A549 (cell line): ENCODE results near the gene PPP2R2C. TPM values are rescaled to one million over a fixed set of nuclear protein-coding genes. Genes with fewer than 3 reads are reported as not detected.

Experiments
- ATAC-seq, 2 experiments: fragments of 200-7000 bp in 1 of 2; fragments of >200 bp in 1 of 2; cut with Nextera tagmentation in 1 of 2; cut with Tn5 transposase in 1 of 2; 3 replicates each; pipeline versions ENCODE4 v1.8.0 to v1.9.1; 2018 to 2020; ENCODE audit warnings: mild to moderate bottlenecking in 1 of 2, moderate library complexity in 1 of 2
- CTCF ChIA-PET: fragments of 300-600 bp; sonication (Branson Sonifier 250); formaldehyde crosslinking; extraction: SDS; loops from one replicate; lab custom pipeline; 2021; ENCODE audit warnings: antibody characterized with exemption, inconsistent platforms; lab: Yijun Ruan, JAX
- POLR2A ChIA-PET: fragments of 350-600 bp; formaldehyde crosslinking; extraction: SDS; loops from one replicate; lab custom pipeline; 2021; ENCODE audit warnings: antibody characterized with exemption, inconsistent platforms; lab: Yijun Ruan, JAX
- DNase-seq, 2 experiments: peaks; one replicate each; pipeline versions ENCODE4 v3.0.0 to v3.0.0-alpha.2; 2011 to 2016; ENCODE audit warnings: low read depth in 1 of 2, low spot score in 1 of 2
- FAIRE-seq: peaks from 2 replicates; lab custom pipeline; 2011; peaks lifted over from hg19 to GRCh38; lab: Jason Lieb, UNC
- H3K27ac ChIP-seq, 2 experiments: fragments of >200 bp; sonication (Bioruptor Twin); formaldehyde crosslinking; 3 replicates each; pipeline ENCODE4 v1.5.1; 2016 to 2017
- H3K4me1 ChIP-seq: fragments of >200 bp; sonication (Bioruptor Twin); formaldehyde crosslinking; 3 replicates; pipeline ENCODE4 v1.6.1; 2016
- H3K4me2 ChIP-seq: fragments of >200 bp; sonication (Bioruptor Twin); formaldehyde crosslinking; 3 replicates; pipeline ENCODE4 v1.6.1; 2016
- H3K4me3 ChIP-seq: fragments of >200 bp; sonication (Bioruptor Twin); formaldehyde crosslinking; 3 replicates; pipeline ENCODE4 v1.5.1; 2016
- H3K9me3 ChIP-seq: fragments of >200 bp; sonication (Bioruptor Twin); formaldehyde crosslinking; 3 replicates; pipeline ENCODE4 v1.6.1; 2016
- CHD2 ChIP-seq: fragments of 150-350 bp; IDR thresholded peaks from 2 replicates; pipeline ENCODE4 v1.6.1; 2014; ENCODE audit warnings: low read length; ENCODE audit not compliant: partially characterized antibody
- EHMT2 ChIP-seq: fragments of 200-600 bp; sonication (generic); IDR thresholded peaks from 2 replicates; pipeline ENCODE4 v1.6.1; 2016; ENCODE audit warnings: antibody characterized with exemption, low read depth, mild to moderate bottlenecking, moderate library complexity
- ESRRA ChIP-seq: fragments of 150-350 bp; IDR thresholded peaks from 2 replicates; pipeline ENCODE4 v1.6.1; 2014; ENCODE audit warnings: mild to moderate bottlenecking, low read length, borderline replicate concordance
- FOXS1 ChIP-seq: fragments of 250-450 bp; sonication (Bioruptor Pico); IDR thresholded peaks from 2 replicates; pipeline ENCODE4 v1.5.0; 2020; ENCODE audit warnings: mild to moderate bottlenecking, moderate library complexity
- GATA3 ChIP-seq: IDR thresholded peaks from 2 replicates; pipeline ENCODE4 v1.6.1; 2012; ENCODE audit warnings: borderline replicate concordance
- HEYL ChIP-seq: fragments of 250-450 bp; sonication (Bioruptor Pico); IDR thresholded peaks from 2 replicates; pipeline ENCODE4 v1.8.0; 2021; ENCODE audit warnings: mild to moderate bottlenecking, moderate library complexity
- HOXB13 ChIP-seq: fragments of 250-450 bp; sonication (Bioruptor Pico); IDR thresholded peaks from 2 replicates; pipeline ENCODE4 v1.5.0; 2020; ENCODE audit warnings: low read depth, mild to moderate bottlenecking, moderate library complexity
- HOXB5 ChIP-seq: fragments of 250-450 bp; sonication (Bioruptor Pico); IDR thresholded peaks from 2 replicates; pipeline ENCODE4 v1.5.0; 2020; ENCODE audit warnings: mild to moderate bottlenecking, moderate library complexity
- MAFK ChIP-seq: fragments of 450-650 bp; IDR thresholded peaks from 2 replicates; pipeline ENCODE4 v1.6.1; 2014; ENCODE audit not compliant: partially characterized antibody
- MAZ ChIP-seq: fragments of 150-350 bp; IDR thresholded peaks from 2 replicates; pipeline ENCODE4 v1.6.1; 2014; ENCODE audit warnings: antibody characterized with exemption, low read depth, low read length, borderline replicate concordance
- MYC ChIP-seq: IDR thresholded peaks from 2 replicates; pipeline ENCODE4 v1.6.1; 2012; ENCODE audit warnings: mild to moderate bottlenecking, inconsistent platforms, low read length, improper control_type of control experiment, borderline replicate concordance
- NPAS2 ChIP-seq: fragments of 250-450 bp; sonication (Bioruptor Pico); IDR thresholded peaks from 2 replicates; pipeline ENCODE4 v1.8.0; 2022; ENCODE audit warnings: mild to moderate bottlenecking, moderate library complexity, borderline replicate concordance
- PHF8 ChIP-seq: fragments of 200-600 bp; sonication (generic); IDR thresholded peaks from 2 replicates; pipeline ENCODE4 v1.6.1; 2016; ENCODE audit warnings: low read depth, mild to moderate bottlenecking, antibody characterized with exemption, moderate library complexity, borderline replicate concordance
- POLR2AphosphoS2 ChIP-seq: conservative IDR thresholded peaks from 2 replicates; pipeline ENCODE4 v1.6.1; 2012; ENCODE audit warnings: low read length, improper control_type of control experiment, inconsistent platforms
- RCOR1 ChIP-seq: fragments of 150-350 bp; IDR thresholded peaks from 2 replicates; pipeline ENCODE4 v1.6.1; 2014; ENCODE audit warnings: antibody characterized with exemption, low read length, low read depth
- RNF2 ChIP-seq: fragments of 200-600 bp; sonication (generic); IDR thresholded peaks from 2 replicates; pipeline ENCODE4 v1.6.1; 2016; ENCODE audit warnings: low read depth, mild to moderate bottlenecking, antibody characterized with exemption, moderate library complexity, borderline replicate concordance
- SMC3 ChIP-seq: fragments of >200 bp; sonication (Bioruptor Twin); formaldehyde crosslinking; IDR thresholded peaks from 3 replicates; pipeline ENCODE4 v1.6.1; 2018; ENCODE audit warnings: inconsistent platforms
- TFCP2L1 ChIP-seq: fragments of 250-450 bp; sonication (Bioruptor Pico); IDR thresholded peaks from 2 replicates; pipeline ENCODE4 v1.5.0; 2021; ENCODE audit warnings: mild to moderate bottlenecking
- ZFP36 ChIP-seq: fragments of 450-650 bp; IDR thresholded peaks from 2 replicates; pipeline ENCODE4 v1.6.1; 2014; ENCODE audit warnings: borderline replicate concordance; ENCODE audit not compliant: partially characterized antibody
- ZNF302 ChIP-seq: fragments of 250-450 bp; sonication (Bioruptor Pico); IDR thresholded peaks from 2 replicates; pipeline ENCODE4 v1.9.0; 2021; ENCODE audit warnings: inconsistent platforms, mild to moderate bottlenecking, moderate library complexity
- WGBS: methylation state at CpG from one replicate; pipeline ENCODE4 v1.1.6; 2017; ENCODE audit errors: missing lambda C conversion rate; 5-methylcytosine and 5-hydroxymethylcytosine counted together
- polyA plus RNA-seq, 4 experiments: library from polyadenylated mRNA; depleted of rRNA in 3 of 4; stranded (reverse); fragments of >200 nt; fragmentation: RNase III in 1 of 4; extraction: RNeasy Plus Mini Kit Qiagen cat#74134 plus additional on column Dnase treatment in 1 of 4; gene quantifications; 2 replicates in 3 of 4; 3 replicates in 1 of 4; pipeline ENCODE4 v1.2.3, GENCODE V29; 2011 to 2017
- TF ChIP-seq, protein P1 (sequence below): fragments of >200 bp; sonication (Bioruptor Twin); formaldehyde crosslinking; IDR thresholded peaks from 2 replicates; pipeline ENCODE4 v1.6.1; 2016
- TF ChIP-seq, protein P2 (sequence below): IDR thresholded peaks from 2 replicates; pipeline ENCODE4 v1.6.1; 2012
- TF ChIP-seq, protein P3 (sequence below): fragments of 450-650 bp; IDR thresholded peaks from 2 replicates; pipeline ENCODE4 v1.6.1; 2014; ENCODE audit warnings: antibody characterized with exemption
- TF ChIP-seq, protein P4 (sequence below): fragments of 150-350 bp; IDR thresholded peaks from 2 replicates; pipeline ENCODE4 v1.6.1; 2014; ENCODE audit warnings: low read depth, mild to moderate bottlenecking, low read length
- TF ChIP-seq, protein P5 (sequence below): IDR thresholded peaks from 2 replicates; pipeline ENCODE4 v1.6.1; 2012; ENCODE audit warnings: low read depth, borderline replicate concordance
- TF ChIP-seq, protein P6 (sequence below): fragments of >200 bp; sonication (Bioruptor Twin); formaldehyde crosslinking; IDR thresholded peaks from 3 replicates; pipeline ENCODE4 v1.6.1; 2016

The PPP2R2C gene
- polyA plus RNA-seq, 2 of the 4 experiments (the other 2 are of a cell fraction) = 23.9 to 29.4 TPM

DNA sequence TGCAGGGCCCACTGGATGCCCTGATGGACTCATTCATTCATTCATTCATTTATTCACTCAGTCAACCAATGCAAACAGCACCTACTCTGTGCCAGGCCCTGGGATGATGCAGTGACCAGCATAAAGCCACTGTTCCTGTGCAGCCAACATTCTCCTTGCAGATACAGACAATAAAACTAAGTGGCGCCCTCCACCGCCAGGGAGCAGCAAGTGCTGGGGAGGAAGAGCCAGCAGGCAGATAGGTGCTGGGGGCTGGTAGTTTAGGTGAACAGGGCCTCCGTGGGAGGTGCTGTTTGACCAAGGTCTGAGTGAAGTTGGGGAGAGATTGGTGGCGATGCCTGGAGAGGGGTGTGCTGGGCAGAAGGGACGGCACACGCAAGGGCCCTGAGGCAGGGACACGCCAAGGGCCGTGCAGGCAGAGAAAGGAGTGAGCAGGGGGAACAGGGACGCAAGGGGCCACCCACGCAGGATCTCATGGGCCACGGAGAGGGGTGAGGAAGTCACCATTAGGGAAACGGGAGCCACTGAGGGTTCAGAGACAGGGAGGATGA is 137.3 kb downstream of the PPP2R2C start:
- DNase-seq = no peak
- H3K4me1 ChIP-seq = no peaks in the 10 kb centered on the region
- H3K4me3 ChIP-seq = no peak overlapping the region
- WGBS = 81% methylated on average over 12 of the region's 12 CpGs
- no peaks in the 10 kb centered on the region for H3K9me3 ChIP-seq
- CTCF ChIA-PET = interaction anchor here (0.8 to 13.8 kb wide), 3 partner anchors 8 to 78 kb away, joined by 3 to 408 read pairs (median 82); no protein-coding TSS in a partner anchor
- TF ChIP-seq HOXB5 (CRISPR knock-in tag) (no peak), HOXB13 (CRISPR knock-in tag) (no peak), CHD2 (no peak), FOXS1 (CRISPR knock-in tag) (no peak), ZFP36 (no peak), SMC3 (no peak), MYC (no peak), PHF8 (no peak), TFCP2L1 (no peak), RNF2 (no peak)
- TF ChIP-seq, protein P1, sequence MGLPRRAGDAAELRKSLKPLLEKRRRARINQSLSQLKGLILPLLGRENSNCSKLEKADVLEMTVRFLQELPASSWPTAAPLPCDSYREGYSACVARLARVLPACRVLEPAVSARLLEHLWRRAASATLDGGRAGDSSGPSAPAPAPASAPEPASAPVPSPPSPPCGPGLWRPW = no peak
- TF ChIP-seq, protein P2, sequence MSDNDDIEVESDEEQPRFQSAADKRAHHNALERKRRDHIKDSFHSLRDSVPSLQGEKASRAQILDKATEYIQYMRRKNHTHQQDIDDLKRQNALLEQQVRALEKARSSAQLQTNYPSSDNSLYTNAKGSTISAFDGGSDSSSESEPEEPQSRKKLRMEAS = no peak
- TF ChIP-seq, protein P3, sequence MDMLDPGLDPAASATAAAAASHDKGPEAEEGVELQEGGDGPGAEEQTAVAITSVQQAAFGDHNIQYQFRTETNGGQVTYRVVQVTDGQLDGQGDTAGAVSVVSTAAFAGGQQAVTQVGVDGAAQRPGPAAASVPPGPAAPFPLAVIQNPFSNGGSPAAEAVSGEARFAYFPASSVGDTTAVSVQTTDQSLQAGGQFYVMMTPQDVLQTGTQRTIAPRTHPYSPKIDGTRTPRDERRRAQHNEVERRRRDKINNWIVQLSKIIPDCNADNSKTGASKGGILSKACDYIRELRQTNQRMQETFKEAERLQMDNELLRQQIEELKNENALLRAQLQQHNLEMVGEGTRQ = no peak
- TF ChIP-seq, protein P4, sequence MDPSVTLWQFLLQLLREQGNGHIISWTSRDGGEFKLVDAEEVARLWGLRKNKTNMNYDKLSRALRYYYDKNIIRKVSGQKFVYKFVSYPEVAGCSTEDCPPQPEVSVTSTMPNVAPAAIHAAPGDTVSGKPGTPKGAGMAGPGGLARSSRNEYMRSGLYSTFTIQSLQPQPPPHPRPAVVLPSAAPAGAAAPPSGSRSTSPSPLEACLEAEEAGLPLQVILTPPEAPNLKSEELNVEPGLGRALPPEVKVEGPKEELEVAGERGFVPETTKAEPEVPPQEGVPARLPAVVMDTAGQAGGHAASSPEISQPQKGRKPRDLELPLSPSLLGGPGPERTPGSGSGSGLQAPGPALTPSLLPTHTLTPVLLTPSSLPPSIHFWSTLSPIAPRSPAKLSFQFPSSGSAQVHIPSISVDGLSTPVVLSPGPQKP = no peak
- TF ChIP-seq, protein P5, sequence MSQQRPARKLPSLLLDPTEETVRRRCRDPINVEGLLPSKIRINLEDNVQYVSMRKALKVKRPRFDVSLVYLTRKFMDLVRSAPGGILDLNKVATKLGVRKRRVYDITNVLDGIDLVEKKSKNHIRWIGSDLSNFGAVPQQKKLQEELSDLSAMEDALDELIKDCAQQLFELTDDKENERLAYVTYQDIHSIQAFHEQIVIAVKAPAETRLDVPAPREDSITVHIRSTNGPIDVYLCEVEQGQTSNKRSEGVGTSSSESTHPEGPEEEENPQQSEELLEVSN = no peak
- H3K27ac ChIP-seq = no peak overlapping the region
- no peak for FAIRE-seq
- no peak overlapping the region for H3K4me2 ChIP-seq
- no peak for ATAC-seq
- POLR2A ChIA-PET = no interaction called here

DNA sequence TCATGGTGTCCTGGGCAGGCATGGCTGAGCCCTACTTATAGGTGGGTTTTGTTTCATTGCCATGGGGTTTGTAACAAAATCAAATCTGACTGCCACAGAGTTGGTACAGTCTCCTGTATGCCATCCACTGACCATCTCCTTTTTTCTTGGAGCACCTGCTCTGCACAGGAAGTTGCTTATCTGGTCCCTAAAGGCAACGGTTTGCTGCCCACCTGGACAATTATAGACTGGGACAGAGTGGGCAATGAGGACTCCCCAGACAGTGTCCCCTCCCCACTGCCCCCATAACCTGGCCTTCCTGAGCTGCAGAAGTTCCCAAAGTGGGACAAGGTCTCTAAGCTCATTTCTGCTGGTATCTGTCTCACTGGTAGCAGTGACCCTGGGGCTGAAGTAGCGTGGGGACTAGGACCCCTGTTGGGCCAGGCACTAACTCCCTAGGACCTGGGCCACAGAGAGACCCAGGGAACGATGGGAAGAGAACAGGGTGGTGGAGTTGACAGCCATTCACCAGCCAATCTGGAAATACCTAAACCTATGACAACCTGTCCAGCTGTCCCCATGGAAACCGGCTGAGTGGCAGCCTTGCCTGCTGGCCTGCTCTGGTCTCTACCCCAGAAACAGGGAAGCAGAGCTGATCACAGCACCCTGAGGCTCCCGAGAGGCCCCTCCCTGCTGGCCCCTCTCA is 138.1 kb downstream of the PPP2R2C start:
- Histone ChIP-seq H3K4me2 (no peak overlapping the region), H3K27ac (no peak overlapping the region), H3K9me3 (no peaks in the 10 kb centered on the region), H3K4me1 (no peaks in the 10 kb centered on the region), H3K4me3 (no peak overlapping the region)
- ATAC-seq (no peak), FAIRE-seq (no peak), DNase-seq (no peak)
- POLR2A ChIA-PET = no interaction called here
- CTCF ChIA-PET = interaction anchor here (0.8 to 13.8 kb wide), 6 partner anchors 9 to 214 kb away, joined by 3 to 408 read pairs (median 28); no protein-coding TSS in a partner anchor
- 73% methylated on average over 5 of the region's 5 CpGs for WGBS
- TF ChIP-seq, protein P6, sequence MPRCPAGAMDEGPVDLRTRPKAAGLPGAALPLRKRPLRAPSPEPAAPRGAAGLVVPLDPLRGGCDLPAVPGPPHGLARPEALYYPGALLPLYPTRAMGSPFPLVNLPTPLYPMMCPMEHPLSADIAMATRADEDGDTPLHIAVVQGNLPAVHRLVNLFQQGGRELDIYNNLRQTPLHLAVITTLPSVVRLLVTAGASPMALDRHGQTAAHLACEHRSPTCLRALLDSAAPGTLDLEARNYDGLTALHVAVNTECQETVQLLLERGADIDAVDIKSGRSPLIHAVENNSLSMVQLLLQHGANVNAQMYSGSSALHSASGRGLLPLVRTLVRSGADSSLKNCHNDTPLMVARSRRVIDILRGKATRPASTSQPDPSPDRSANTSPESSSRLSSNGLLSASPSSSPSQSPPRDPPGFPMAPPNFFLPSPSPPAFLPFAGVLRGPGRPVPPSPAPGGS = no peak
- TF ChIP-seq ZNF302 (no peak), MAZ (no peak), ESRRA (no peak), MAFK (no peak), HEYL (CRISPR knock-in tag) (no peak), EHMT2 (no peak), POLR2AphosphoS2 (no peak), NPAS2 (CRISPR knock-in tag) (no peak), RNF2 (no peak), GATA3 (no peak), RCOR1 (no peak)
- TF ChIP-seq, protein P2 = no peak
- TF ChIP-seq, protein P4 = no peak
